Kidney epithelial cell (primary cell): ENCODE data around the gene TFF2. TPM values are rescaled to one million over a fixed set of nuclear protein-coding genes. Genes with fewer than 3 reads are reported as not detected.

Experiments used
- DNase-seq: peaks from one replicate; pipeline ENCODE4 v3.0.0-alpha.2; 2010; ENCODE audit warnings: low read depth
- H3K27me3 ChIP-seq: 2 replicates; pipeline ENCODE4 v1.6.0; 2011; ENCODE audit warnings: low read length; ENCODE audit not compliant: control insufficient read depth, insufficient read depth
- H3K36me3 ChIP-seq: 2 replicates; pipeline ENCODE4 v1.5.1; 2011; ENCODE audit warnings: low read length; ENCODE audit not compliant: control insufficient read depth, insufficient read depth
- H3K4me3 ChIP-seq: 2 replicates; pipeline ENCODE4 v1.5.1; 2011; ENCODE audit warnings: low read depth, mild to moderate bottlenecking, control low read depth, low read length
- total RNA-seq: library from RNA; depleted of rRNA; stranded (reverse); fragments of >200 nt; gene quantifications from 2 replicates; pipeline ENCODE4 v1.2.3, GENCODE V29; 2015
- TF ChIP-seq, protein P1 (sequence below): IDR thresholded peaks from 2 replicates; pipeline ENCODE4 v1.5.1; 2011; ENCODE audit warnings: mild to moderate bottlenecking, moderate library complexity, low read length, control low read depth, inconsistent platforms; ENCODE audit not compliant: insufficient read depth, poor library complexity, severe bottlenecking

The TFF2 gene
- total RNA-seq, 1 donor from 2014 or later, result not detected

DNA sequence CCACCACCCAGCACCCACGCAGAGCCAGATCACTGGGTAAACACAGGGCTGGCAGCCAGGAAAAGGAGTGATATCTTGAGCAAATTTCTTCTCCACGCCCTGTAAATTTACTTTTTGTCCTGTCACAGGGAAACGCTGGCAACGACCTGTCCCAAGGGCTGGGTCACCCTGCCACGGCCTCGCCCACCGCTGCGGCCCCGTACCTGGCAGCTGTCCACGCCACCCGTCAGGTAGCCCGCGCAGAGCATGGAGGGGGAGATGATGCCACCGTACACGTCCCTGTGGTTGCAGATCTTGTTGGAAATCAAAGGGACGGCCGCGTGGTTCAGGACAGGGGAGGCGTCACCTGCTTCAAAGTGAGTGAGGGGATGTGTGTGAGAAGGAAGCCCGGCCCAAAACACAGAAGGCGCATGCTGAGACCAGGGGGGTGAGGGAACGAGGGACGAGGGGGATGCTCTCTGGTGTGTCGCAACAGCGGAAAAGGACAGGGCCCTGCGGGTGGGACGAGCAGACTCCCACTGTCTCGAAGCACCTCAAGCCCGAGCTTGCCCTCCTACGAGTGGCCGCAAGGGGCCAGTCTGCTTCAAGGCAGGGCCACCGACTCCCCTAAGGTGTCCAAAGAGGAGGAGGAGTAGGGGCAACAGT lies 25.7 kb upstream of the TFF2 start:
- H3K27me3 ChIP-seq, result peaks cover 25% of the 10 kb centered on the region
- H3K4me3 ChIP-seq, result no peak overlapping the region
- DNase-seq, result no peak
- TF ChIP-seq, protein P1, sequence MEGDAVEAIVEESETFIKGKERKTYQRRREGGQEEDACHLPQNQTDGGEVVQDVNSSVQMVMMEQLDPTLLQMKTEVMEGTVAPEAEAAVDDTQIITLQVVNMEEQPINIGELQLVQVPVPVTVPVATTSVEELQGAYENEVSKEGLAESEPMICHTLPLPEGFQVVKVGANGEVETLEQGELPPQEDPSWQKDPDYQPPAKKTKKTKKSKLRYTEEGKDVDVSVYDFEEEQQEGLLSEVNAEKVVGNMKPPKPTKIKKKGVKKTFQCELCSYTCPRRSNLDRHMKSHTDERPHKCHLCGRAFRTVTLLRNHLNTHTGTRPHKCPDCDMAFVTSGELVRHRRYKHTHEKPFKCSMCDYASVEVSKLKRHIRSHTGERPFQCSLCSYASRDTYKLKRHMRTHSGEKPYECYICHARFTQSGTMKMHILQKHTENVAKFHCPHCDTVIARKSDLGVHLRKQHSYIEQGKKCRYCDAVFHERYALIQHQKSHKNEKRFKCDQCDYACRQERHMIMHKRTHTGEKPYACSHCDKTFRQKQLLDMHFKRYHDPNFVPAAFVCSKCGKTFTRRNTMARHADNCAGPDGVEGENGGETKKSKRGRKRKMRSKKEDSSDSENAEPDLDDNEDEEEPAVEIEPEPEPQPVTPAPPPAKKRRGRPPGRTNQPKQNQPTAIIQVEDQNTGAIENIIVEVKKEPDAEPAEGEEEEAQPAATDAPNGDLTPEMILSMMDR, result no peak
- H3K36me3 ChIP-seq, result no peaks in the 10 kb centered on the region

DNA sequence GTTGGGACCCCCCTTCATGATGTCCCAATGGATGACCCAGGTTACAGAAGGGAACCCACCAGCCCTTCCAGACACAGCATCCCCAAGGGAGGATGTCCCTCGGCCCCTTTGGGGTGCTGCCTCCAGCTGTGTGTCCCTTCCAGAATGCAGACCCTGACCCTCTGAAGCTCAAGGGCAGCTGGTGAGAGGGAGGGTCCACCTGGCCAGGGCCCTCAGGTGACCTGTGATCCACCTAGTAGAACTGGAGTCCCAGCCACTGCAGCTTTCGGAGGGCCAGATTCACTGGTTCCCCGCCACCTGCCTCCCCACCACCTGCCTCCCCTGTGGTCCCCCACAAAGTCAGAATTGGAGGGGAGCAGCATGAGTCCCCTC lies 25.2 kb upstream of the TFF2 start:
- TF ChIP-seq, protein P1, result no peak
- DNase-seq, result no peak
- Histone ChIP-seq H3K27me3 (peaks cover 25% of the 10 kb centered on the region), H3K4me3 (no peak overlapping the region), H3K36me3 (no peaks in the 10 kb centered on the region)

DNA sequence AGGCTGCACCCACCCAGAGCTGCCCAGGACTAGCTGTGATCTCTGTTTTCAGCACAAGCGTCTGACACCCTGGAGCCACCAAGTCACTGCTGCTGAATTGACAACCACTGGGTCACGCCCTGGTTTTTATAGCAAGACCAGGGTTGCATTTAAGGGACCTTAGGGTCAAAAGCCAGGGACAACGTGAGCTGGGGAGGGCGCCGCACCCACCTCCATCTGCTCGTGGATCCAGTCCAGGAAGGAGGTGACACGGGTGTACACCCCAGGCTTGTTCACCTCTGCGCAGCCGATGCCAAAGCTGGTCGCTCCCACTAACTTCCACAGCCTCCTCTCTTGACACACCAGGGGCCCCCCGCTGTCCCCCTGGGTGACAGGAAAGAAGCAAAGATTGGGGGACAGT lies 24.7 kb upstream of the TFF2 start:
- no peak for DNase-seq
- TF ChIP-seq, protein P1, result no peak
- no peak overlapping the region for H3K4me3 ChIP-seq
- H3K27me3 ChIP-seq, result peaks cover 29% of the 10 kb centered on the region
- no peaks in the 10 kb centered on the region for H3K36me3 ChIP-seq

DNA sequence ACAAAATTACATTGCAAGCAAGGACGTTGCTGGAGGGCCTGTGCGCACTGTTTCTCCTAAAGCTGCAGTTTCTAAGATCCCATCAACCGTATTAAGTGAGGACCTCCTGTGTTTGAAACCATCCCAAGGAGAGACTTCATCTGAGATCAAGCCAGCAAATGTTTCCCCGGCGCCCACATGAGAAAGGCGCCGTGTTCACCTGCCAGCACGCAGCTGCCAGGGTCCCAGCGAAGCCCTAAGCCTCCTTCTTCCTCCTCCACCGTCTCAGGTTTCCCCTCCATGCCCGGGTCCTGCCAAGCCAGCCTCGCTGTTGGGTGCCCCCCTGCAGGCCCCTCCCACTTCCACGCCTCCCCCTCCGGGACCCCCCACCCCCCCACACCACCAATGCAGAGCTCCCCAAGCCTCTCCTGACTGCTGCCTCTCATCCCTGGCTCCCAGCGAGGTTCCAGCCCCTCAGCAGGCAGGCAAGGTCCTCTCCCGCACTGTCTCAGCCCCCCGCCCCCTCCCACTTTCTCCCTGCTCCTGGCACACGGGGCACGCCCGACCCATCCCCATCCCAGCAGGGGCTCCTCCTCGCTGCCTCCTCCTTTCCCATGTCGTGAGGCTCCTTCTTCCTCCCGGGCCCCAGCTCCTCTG lies 24.2 kb upstream of the TFF2 start:
- TF ChIP-seq, protein P1, result no peak
- Histone ChIP-seq H3K27me3 (peaks cover 30% of the 10 kb centered on the region), H3K36me3 (no peaks in the 10 kb centered on the region), H3K4me3 (no peak overlapping the region)
- no peak for DNase-seq

DNA sequence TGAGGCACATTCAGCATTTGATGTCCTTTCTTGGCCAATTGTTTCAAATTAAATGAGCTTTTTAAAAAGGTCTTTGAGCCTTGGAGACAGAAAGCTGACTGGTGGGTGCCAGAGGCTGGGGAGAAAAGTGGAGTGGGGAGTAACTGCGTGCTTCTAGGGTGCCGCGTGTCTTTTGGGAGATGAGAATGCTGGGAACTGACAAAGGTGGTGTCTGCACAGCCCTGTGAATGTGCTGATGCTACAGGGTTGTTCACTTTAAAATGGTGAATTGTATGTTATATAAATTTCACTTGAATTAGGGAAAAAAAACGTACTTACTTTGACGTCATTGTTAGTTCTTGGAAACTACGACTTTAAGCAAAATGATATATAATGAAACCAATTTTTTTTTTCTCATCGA lies 23.7 kb upstream of the TFF2 start:
- TF ChIP-seq, protein P1, result no peak

More for the DNA sequence above, 23.7 kb upstream of the TFF2 start:
- DNase-seq, result no peak
- H3K36me3 ChIP-seq, result no peaks in the 10 kb centered on the region
- H3K4me3 ChIP-seq, result no peak overlapping the region
- H3K27me3 ChIP-seq, result peaks cover 30% of the 10 kb centered on the region
